AG10803 (cell line): ENCODE data around the gene NDUFS6.

Experiments
- DNase-seq: peaks from one replicate; pipeline ENCODE4 v3.0.0; 2010; ENCODE audit warnings: low read depth
- H3K4me3 ChIP-seq: 2 replicates; pipeline ENCODE4 v1.5.1; 2011; ENCODE audit warnings: mild to moderate bottlenecking, low read length, control low read depth
- CTCF ChIP-seq: conservative IDR thresholded peaks from 2 replicates; pipeline ENCODE4 v1.5.1; 2011; ENCODE audit warnings: mild to moderate bottlenecking, low read length, control low read depth, inconsistent platforms

NDUFS6 gene

DNA sequence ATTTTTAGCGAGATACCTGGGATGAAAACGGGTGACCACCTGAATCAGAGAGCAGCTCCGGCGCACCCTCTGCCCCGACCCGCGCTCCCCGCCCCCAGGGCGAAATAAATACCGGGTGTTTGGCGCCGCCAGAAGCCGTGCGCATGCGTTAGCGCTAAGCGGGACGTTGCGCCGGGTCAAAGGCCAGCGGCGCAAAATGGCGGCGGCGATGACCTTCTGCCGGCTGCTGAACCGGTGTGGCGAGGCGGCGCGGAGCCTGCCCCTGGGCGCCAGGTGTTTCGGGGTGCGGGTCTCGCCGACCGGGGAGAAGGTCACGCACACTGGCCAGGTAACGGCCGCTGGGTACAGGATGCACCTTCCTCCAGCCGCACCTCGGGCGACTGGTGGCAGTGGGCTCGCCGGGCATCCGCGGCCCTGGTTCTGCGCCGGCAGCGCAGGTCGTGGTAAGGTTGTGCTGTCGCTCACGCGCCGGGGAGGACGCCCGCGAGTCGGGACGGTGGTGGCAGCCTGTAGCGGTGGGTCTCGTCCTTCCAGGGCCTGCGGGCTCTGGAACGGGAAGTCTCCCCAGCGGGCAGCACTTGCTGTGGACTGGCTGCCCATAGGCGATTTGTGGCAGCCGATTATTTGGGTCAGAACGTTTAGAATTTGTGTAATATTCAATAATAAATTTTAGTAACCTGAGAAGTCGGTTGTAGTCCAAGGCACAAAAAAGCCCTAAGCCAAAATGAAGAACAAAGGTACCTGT, at the start of gene NDUFS6:
TSS of gene NDUFS6 (plus strand) at position 186 of the 745 bp plus-strand sequence. CDS start at position 197, 11 bp downstream.
- DNase-seq, result peak; percentile 52

GRCh38 chr5:1751864-1752822, 49.1 kb upstream of the NDUFS6 start:
- DNase-seq, result no peak
- H3K4me3 ChIP-seq, result no peak overlapping the region
- no peak for TF ChIP-seq CTCF

More for the DNA sequence above, at the start of gene NDUFS6:
- H3K4me3 ChIP-seq, result peak within 1 kb of the TSS; percentile 85
- TF ChIP-seq CTCF, result no peak

DNA sequence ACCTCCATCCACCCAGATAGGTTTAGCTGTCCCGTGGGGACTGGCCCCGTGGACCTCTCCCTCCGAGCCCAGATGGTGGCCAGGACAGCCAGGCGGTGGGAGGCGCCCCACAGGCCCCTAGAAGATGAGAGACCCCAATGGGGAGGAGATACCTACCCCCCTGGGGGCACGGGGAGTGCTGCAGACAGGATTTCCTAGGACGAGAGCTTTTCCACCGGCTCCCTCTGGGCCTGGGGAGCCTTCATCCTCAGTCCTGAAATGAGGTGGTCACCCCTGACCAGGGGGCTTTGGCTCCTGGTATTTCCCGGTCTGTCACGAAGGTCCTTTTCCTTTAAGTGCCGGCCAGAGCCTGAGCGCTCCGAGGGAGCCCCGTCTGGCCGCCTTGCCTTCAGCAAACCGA, 48.3 kb upstream of the NDUFS6 start:
- H3K4me3 ChIP-seq, result no peak overlapping the region
- no peak for TF ChIP-seq CTCF
- no peak for DNase-seq

DNA sequence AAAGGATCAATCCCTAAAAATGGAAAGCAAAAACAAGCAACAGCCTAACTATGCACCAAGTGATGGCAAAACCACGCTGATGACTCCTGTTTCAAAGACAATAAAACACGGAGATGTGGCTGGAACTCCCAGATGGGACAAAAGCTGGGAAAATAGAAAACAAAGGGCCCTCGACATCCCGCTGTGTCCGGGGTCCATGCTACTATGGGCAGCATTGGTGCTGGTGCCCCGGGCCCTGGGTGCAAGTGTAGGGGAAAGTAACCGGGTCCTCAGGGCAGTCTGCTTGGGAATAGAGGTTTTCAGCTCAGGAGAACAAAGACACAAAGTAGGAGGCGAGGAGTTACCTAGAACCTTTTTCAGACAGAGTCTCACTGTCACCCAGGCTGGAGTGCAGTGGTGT, 47.7 kb upstream of the NDUFS6 start:
- no peak for DNase-seq
- no peak for TF ChIP-seq CTCF
- H3K4me3 ChIP-seq, result no peak overlapping the region

GRCh38 chr5:1754531-1755220, 46.5 kb upstream of the NDUFS6 start:
- DNase-seq, result no peak
- H3K4me3 ChIP-seq, result no peak overlapping the region
- no peak for TF ChIP-seq CTCF

DNA sequence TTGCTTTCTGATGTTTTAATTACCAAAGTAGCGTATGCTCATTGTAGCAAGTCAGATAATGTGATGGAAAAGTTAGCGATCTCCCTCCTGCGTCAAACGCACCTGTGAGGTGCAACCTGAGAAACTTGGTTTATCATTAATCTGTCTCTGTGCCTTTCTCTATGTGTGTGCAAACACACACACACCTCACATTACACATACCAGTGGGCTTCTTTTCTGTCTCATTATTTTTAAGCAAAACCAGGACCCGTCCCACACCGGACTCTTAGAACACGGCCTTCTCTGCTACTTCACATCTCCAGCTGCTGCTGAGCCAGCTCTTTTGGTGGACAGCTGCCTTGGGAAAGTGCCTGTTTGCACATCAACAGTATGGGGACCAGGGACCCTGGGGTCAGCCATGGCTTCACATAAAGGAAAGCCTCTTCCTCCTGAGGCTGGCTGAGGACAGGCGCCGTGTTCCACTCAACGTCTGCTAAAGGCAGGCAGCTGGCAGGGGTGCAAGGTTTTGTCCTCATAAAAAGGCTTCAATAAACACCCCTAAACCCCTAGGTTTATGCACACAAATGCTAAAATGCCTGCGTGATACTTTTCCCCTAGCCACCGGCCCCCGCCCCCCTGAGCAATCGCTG, 45.8 kb upstream of the NDUFS6 start:
- H3K4me3 ChIP-seq, result no peak overlapping the region
- TF ChIP-seq CTCF, result no peak
- DNase-seq, result no peak
